ENCODE results near the gene BLCAP.
"Not testable (repeated sequence)": the region's sequence is repeated elsewhere in the genome, so short reads cannot be mapped to it uniquely, and the experiment has no call there.

BLCAP gene

DNA sequence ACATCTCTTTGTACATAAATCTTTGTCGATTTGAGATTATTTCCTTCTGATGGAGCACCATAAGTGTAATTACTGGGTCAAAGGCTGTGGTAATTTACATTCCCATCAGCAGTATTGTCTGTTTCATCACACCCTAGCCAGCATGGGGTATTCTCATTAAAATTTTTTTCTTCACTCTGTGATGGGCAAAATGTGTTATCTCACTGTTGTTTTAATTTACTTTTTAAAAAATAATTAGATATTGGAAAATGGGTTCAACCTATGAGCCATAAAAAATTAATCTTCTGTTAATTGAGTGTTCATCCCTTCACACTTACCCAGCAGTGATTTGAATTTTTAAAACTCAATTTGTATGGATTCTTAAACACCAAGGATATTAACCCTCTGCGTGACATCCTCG, 50.6 kb downstream of the BLCAP start:
- in situ Hi-C loops (cut with MboI; ENCODE audit: low pct_unique_long_range_greater_than_20kb, low sequenced_read_pairs, unreplicated experiment) = no loop called here
- DNase-seq (ENCODE audit: low spot score) = no peak
- no peak for TF ChIP-seq CTCF (IDR thresholded peaks at IDR 0.05; ENCODE audit: extremely low read depth, insufficient read depth, missing control alignments)

- no peak for DNase-seq (ENCODE audit: low spot score)
- no peak for TF ChIP-seq CTCF (IDR thresholded peaks at IDR 0.05; ENCODE audit: extremely low read depth, insufficient read depth, missing control alignments)
- in situ Hi-C loops (cut with MboI; ENCODE audit: low pct_unique_long_range_greater_than_20kb, low sequenced_read_pairs, unreplicated experiment) = no loop called here
Measured at GRCh38 chr20:37475252-37475651, 52.4 kb downstream of the BLCAP start.

DNA sequence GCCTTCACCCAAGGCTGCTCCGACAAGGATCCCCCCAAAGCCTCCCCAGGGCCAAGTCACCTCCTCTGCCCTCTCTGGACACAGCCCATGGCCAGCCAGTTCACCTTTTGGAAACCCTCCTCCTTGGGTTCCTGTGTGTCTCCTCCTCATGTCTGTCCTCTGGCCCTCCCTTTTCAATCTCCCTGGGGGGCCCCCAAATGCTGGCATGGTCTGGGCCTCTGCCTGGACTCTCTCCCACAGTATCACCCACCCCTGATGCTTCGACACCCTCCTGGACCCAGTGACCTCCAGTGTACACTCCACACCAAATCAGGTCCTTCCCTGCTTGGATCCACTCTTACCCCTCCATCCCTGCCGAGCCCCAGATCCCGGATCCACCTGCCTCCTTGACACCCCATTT, 53.3 kb downstream of the BLCAP start:
- DNase-seq (ENCODE audit: low spot score) = no peak
- in situ Hi-C loops (cut with MboI; ENCODE audit: low pct_unique_long_range_greater_than_20kb, low sequenced_read_pairs, unreplicated experiment) = no loop called here
- TF ChIP-seq CTCF (IDR thresholded peaks at IDR 0.05; ENCODE audit: extremely low read depth, insufficient read depth, missing control alignments) = no peak

- no peak for TF ChIP-seq CTCF (IDR thresholded peaks at IDR 0.05; ENCODE audit: extremely low read depth, insufficient read depth, missing control alignments)
- in situ Hi-C loops (cut with MboI; ENCODE audit: low pct_unique_long_range_greater_than_20kb, low sequenced_read_pairs, unreplicated experiment) = no loop called here
- no peak for DNase-seq (ENCODE audit: low spot score)
Measured at GRCh38 chr20:37473249-37474000, 54.3 kb downstream of the BLCAP start.

GRCh38 chr20:37472435-37472834, 55.2 kb downstream of the BLCAP start:
- in situ Hi-C loops (cut with MboI; ENCODE audit: low pct_unique_long_range_greater_than_20kb, low sequenced_read_pairs, unreplicated experiment); DNase-seq (ENCODE audit: low spot score): not testable (repeated sequence)

GRCh38 chr20:37471741-37472235, 55.9 kb downstream of the BLCAP start:
- no peak for TF ChIP-seq CTCF (IDR thresholded peaks at IDR 0.05; ENCODE audit: extremely low read depth, insufficient read depth, missing control alignments)
- no peak for DNase-seq (ENCODE audit: low spot score)
- in situ Hi-C loops (cut with MboI; ENCODE audit: low pct_unique_long_range_greater_than_20kb, low sequenced_read_pairs, unreplicated experiment) = no loop called here

- in situ Hi-C loops (cut with MboI; ENCODE audit: low pct_unique_long_range_greater_than_20kb, low sequenced_read_pairs, unreplicated experiment); DNase-seq (ENCODE audit: low spot score): not testable (repeated sequence)
Measured at GRCh38 chr20:37470190-37470589, 57.5 kb downstream of the BLCAP start.

GRCh38 chr20:37469531-37469930, 58.1 kb downstream of the BLCAP start:
- DNase-seq (ENCODE audit: low spot score) = no peak
- TF ChIP-seq CTCF (IDR thresholded peaks at IDR 0.05; ENCODE audit: extremely low read depth, insufficient read depth, missing control alignments) = no peak
- in situ Hi-C loops (cut with MboI; ENCODE audit: low pct_unique_long_range_greater_than_20kb, low sequenced_read_pairs, unreplicated experiment) = no loop called here
